Mammary epithelial cell (primary cell): Measurements from ENCODE around the gene MICAL3.

Experiments used
- EZH2 ChIP-seq: IDR thresholded peaks from 2 replicates; pipeline ENCODE4 v1.6.1; 2012; ENCODE audit warnings: low read length, inconsistent platforms, borderline replicate concordance
- TF ChIP-seq, protein P1 (sequence below), 2 donors: IDR thresholded peaks in 1 of 2; conservative IDR thresholded peaks in 1 of 2; 2 replicates each; pipeline ENCODE4 v1.5.1; 2011 to 2012; ENCODE audit warnings: inconsistent platforms in 2 of 2, low read length in 2 of 2, mild to moderate bottlenecking in 2 of 2, control low read depth in 1 of 2, low read depth in 1 of 2; ENCODE audit not compliant: insufficient read depth in 1 of 2; ENCODE audit errors: extremely low read depth in 1 of 2

DNA sequence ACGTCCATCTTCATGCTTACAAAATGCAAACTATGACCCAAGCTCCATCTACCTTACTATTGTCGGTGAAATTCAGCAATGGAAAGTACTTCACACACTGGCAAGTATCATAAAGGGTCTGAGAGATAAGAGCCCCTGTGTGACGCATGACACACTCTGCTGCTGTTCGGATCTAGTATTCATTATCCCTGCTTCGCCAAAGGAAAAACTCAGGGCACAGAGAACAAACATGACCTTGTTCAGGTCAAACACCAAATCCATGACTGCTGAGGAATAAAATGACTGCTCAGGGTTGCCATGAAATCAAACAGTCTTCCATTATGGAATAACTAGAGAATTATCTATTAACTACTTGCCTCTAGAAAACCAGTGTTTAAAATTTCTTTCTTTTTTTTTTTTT is 73.0 kb downstream of the MICAL3 start:
- TF ChIP-seq, protein P1, sequence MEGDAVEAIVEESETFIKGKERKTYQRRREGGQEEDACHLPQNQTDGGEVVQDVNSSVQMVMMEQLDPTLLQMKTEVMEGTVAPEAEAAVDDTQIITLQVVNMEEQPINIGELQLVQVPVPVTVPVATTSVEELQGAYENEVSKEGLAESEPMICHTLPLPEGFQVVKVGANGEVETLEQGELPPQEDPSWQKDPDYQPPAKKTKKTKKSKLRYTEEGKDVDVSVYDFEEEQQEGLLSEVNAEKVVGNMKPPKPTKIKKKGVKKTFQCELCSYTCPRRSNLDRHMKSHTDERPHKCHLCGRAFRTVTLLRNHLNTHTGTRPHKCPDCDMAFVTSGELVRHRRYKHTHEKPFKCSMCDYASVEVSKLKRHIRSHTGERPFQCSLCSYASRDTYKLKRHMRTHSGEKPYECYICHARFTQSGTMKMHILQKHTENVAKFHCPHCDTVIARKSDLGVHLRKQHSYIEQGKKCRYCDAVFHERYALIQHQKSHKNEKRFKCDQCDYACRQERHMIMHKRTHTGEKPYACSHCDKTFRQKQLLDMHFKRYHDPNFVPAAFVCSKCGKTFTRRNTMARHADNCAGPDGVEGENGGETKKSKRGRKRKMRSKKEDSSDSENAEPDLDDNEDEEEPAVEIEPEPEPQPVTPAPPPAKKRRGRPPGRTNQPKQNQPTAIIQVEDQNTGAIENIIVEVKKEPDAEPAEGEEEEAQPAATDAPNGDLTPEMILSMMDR (conservative IDR thresholded peaks at IDR 0.05 in 1 of 2, IDR thresholded peaks at IDR 0.05 in 1 of 2; ENCODE audit: extremely low read depth in 1 of 2, insufficient read depth in 1 of 2, low read depth in 1 of 2, low read length in 2 of 2) = no peak
- no peak for TF ChIP-seq EZH2
